Trophoblast cell (in vitro differentiated cells and primary cell): ENCODE results near the gene SMOC2.
"Not testable (repeated sequence)": the region's sequence is repeated elsewhere in the genome, so short reads cannot be mapped to it uniquely, and the experiment has no call there.

Experiments used
- DNase-seq, 2 donors: peaks; one replicate each; pipeline ENCODE4 v3.0.0-alpha.2; 2016
- H2AFZ ChIP-seq: 2 replicates; pipeline ENCODE4 v1.6.1; 2013; ENCODE audit warnings: low read length, moderate library complexity, mild to moderate bottlenecking; ENCODE audit not compliant: insufficient read depth, poor library complexity
- H2AK5ac ChIP-seq: 2 replicates; pipeline ENCODE4 v1.6.1; 2013; ENCODE audit warnings: mild to moderate bottlenecking, low read length
- H2BK120ac ChIP-seq: 2 replicates; pipeline ENCODE4 v1.6.1; 2013; ENCODE audit warnings: low read length, mild to moderate bottlenecking, moderate library complexity; ENCODE audit not compliant: insufficient read depth, poor library complexity
- H2BK12ac ChIP-seq: 2 replicates; pipeline ENCODE4 v1.6.1; 2013; ENCODE audit warnings: mild to moderate bottlenecking, low read length, moderate library complexity
- H2BK5ac ChIP-seq: 2 replicates; pipeline ENCODE4 v1.6.1; 2013; ENCODE audit warnings: low read length, low read depth, moderate library complexity, mild to moderate bottlenecking; ENCODE audit not compliant: poor library complexity
- H3K14ac ChIP-seq: 2 replicates; pipeline ENCODE4 v1.6.1; 2013; ENCODE audit warnings: mild to moderate bottlenecking, low read length
- H3K18ac ChIP-seq: 2 replicates; pipeline ENCODE4 v1.6.1; 2013; ENCODE audit warnings: mild to moderate bottlenecking, low read length
- H3K23ac ChIP-seq: 2 replicates; pipeline ENCODE4 v1.6.1; 2013; ENCODE audit warnings: low read length
- H3K27ac ChIP-seq: 2 replicates; pipeline ENCODE4 v1.5.1; 2013; ENCODE audit warnings: low read depth, mild to moderate bottlenecking, inconsistent platforms, low read length, moderate library complexity
- H3K27me3 ChIP-seq: 2 replicates; pipeline ENCODE4 v1.6.1; 2013; ENCODE audit warnings: inconsistent platforms, mild to moderate bottlenecking, low read length, moderate library complexity; ENCODE audit not compliant: insufficient read depth
- H3K36me3 ChIP-seq, 2 experiments: 1 replicate in 1 of 2; 2 replicates in 1 of 2; pipeline ENCODE4 v1.6.1; 2013; ENCODE audit warnings: low read length in 2 of 2, mild to moderate bottlenecking in 2 of 2, moderate library complexity in 1 of 2; ENCODE audit not compliant: insufficient read depth in 2 of 2, control insufficient read depth in 1 of 2
- H3K4ac ChIP-seq: 2 replicates; pipeline ENCODE4 v1.6.1; 2013; ENCODE audit warnings: low read depth, mild to moderate bottlenecking, low read length, moderate library complexity
- H3K4me1 ChIP-seq, 2 experiments: 1 replicate in 1 of 2; 2 replicates in 1 of 2; pipeline ENCODE4 v1.6.1; 2013; ENCODE audit warnings: low read length in 2 of 2, mild to moderate bottlenecking in 2 of 2, moderate library complexity in 1 of 2; ENCODE audit not compliant: insufficient read depth in 2 of 2, control insufficient read depth in 1 of 2
- H3K4me2 ChIP-seq: 2 replicates; pipeline ENCODE4 v1.6.1; 2013; ENCODE audit warnings: inconsistent platforms, mild to moderate bottlenecking, low read length, moderate library complexity
- H3K4me3 ChIP-seq: 2 replicates; pipeline ENCODE4 v1.5.1; 2013; ENCODE audit warnings: mild to moderate bottlenecking, low read depth, low read length, inconsistent platforms
- H3K79me1 ChIP-seq: one replicate; pipeline ENCODE4 v1.6.1; 2013; ENCODE audit warnings: low read length
- H3K79me2 ChIP-seq: 2 replicates; pipeline ENCODE4 v1.6.1; 2013; ENCODE audit warnings: low read length, mild to moderate bottlenecking; ENCODE audit not compliant: control insufficient read depth, insufficient read depth, poor library complexity
- H3K9ac ChIP-seq: 2 replicates; pipeline ENCODE4 v1.6.1; 2013; ENCODE audit warnings: mild to moderate bottlenecking, low read length
- H3K9me3 ChIP-seq: 2 replicates; pipeline ENCODE4 v1.6.1; 2013; ENCODE audit warnings: low read depth, mild to moderate bottlenecking, control low read depth, inconsistent platforms, low read length; ENCODE audit not compliant: insufficient read depth
- H4K12ac ChIP-seq: 2 replicates; pipeline ENCODE4 v1.6.1; 2013; ENCODE audit warnings: low read depth, mild to moderate bottlenecking, low read length, moderate library complexity
- H4K8ac ChIP-seq: 2 replicates; pipeline ENCODE4 v1.6.1; 2013; ENCODE audit warnings: low read depth, mild to moderate bottlenecking, low read length, moderate library complexity
- H4K91ac ChIP-seq: one replicate; pipeline ENCODE4 v1.6.1; 2013; ENCODE audit warnings: low read depth, mild to moderate bottlenecking, low read length, moderate library complexity
- WGBS: extraction: QIAGEN DNeasy Blood & Tissue Kit; methylation state at CpG from one replicate; pipeline ENCODE4 v1.1.7; 2013; ENCODE audit warnings: missing lambda C conversion rate; ENCODE audit not compliant: insufficient read length, insufficient coverage; ENCODE audit errors: extremely low coverage; 5-methylcytosine and 5-hydroxymethylcytosine counted together

The SMOC2 gene

GRCh38 chr6:168608113-168608400, 167.1 kb downstream of the SMOC2 start:
- H3K4me2 ChIP-seq = no peak overlapping the region
- no peak overlapping the region for H3K27ac ChIP-seq
- no peak overlapping the region for H4K91ac ChIP-seq
- no peak overlapping the region for H3K9ac ChIP-seq
- no peak overlapping the region for H2AK5ac ChIP-seq
- no peak for DNase-seq
- no peak overlapping the region for H3K14ac ChIP-seq
- no peak overlapping the region for H2AFZ ChIP-seq
- H2BK120ac ChIP-seq = no peak overlapping the region
- no peak overlapping the region for H3K4ac ChIP-seq
- no peaks in the 10 kb centered on the region for H3K36me3 ChIP-seq
- H3K4me3 ChIP-seq = no peak overlapping the region
- no peak overlapping the region for H4K8ac ChIP-seq
- no peak overlapping the region for H3K23ac ChIP-seq
- H3K18ac ChIP-seq = no peak overlapping the region
- H2BK12ac ChIP-seq = no peak overlapping the region
- peaks cover 0 to 2% of the 10 kb centered on the region in 2 experiments for H3K4me1 ChIP-seq
- no peaks in the 10 kb centered on the region for H3K79me1 ChIP-seq
- no CpG with 5 or more reads among the region's 11 CpGs for WGBS
- H4K12ac ChIP-seq = no peak overlapping the region
- H3K27me3 ChIP-seq = no peaks in the 10 kb centered on the region
- no peaks in the 10 kb centered on the region for H3K79me2 ChIP-seq
- no peak overlapping the region for H2BK5ac ChIP-seq
- peaks cover 6% of the 10 kb centered on the region for H3K9me3 ChIP-seq

GRCh38 chr6:168609026-168609685, 168.2 kb downstream of the SMOC2 start:
- H3K27ac ChIP-seq = no peak overlapping the region
- no CpG with 5 or more reads among the region's 13 CpGs for WGBS
- no peak overlapping the region for H3K4me2 ChIP-seq

GRCh38 chr6:168609914-168610490, 169.0 kb downstream of the SMOC2 start:
- no peak overlapping the region for H4K8ac ChIP-seq
- WGBS = no CpG with 5 or more reads among the region's 9 CpGs
- peaks cover 6% of the 10 kb centered on the region for H3K9me3 ChIP-seq
- peaks cover 0 to 2% of the 10 kb centered on the region in 2 experiments for H3K4me1 ChIP-seq
- no peak overlapping the region for H2BK12ac ChIP-seq
- no peak overlapping the region for H3K18ac ChIP-seq
- no peak overlapping the region for H3K4ac ChIP-seq
- no peak overlapping the region for H3K14ac ChIP-seq
- H2AFZ ChIP-seq = no peak overlapping the region
- no peaks in the 10 kb centered on the region for H3K27me3 ChIP-seq
- no peaks in the 10 kb centered on the region for H3K79me2 ChIP-seq
- H3K79me1 ChIP-seq = no peaks in the 10 kb centered on the region
- no peak overlapping the region for H2BK120ac ChIP-seq
- no peak overlapping the region for H2BK5ac ChIP-seq
- H4K91ac ChIP-seq = no peak overlapping the region
- no peak overlapping the region for H3K9ac ChIP-seq
- H3K4me2 ChIP-seq = no peak overlapping the region
- H3K4me3 ChIP-seq = no peak overlapping the region
- DNase-seq = peak in 1 of 2 donors; percentile 30
- H3K36me3 ChIP-seq = no peaks in the 10 kb centered on the region
- H4K12ac ChIP-seq = no peak overlapping the region
- no peak overlapping the region for H2AK5ac ChIP-seq
- no peak overlapping the region for H3K27ac ChIP-seq
- H3K23ac ChIP-seq = no peak overlapping the region

More at GRCh38 chr6:168609026-168609685, 168.2 kb downstream of the SMOC2 start:
- no peak overlapping the region for H3K14ac ChIP-seq
- H3K18ac ChIP-seq = no peak overlapping the region
- no peak overlapping the region for H3K23ac ChIP-seq
- no peaks in the 10 kb centered on the region for H3K79me2 ChIP-seq
- H3K79me1 ChIP-seq = no peaks in the 10 kb centered on the region
- H3K9me3 ChIP-seq = peaks cover 5% of the 10 kb centered on the region
- H2BK5ac ChIP-seq = no peak overlapping the region
- H3K4me1 ChIP-seq = peaks cover 0 to 2% of the 10 kb centered on the region in 2 experiments
- no peaks in the 10 kb centered on the region for H3K36me3 ChIP-seq
- no peak overlapping the region for H4K8ac ChIP-seq
- no peak overlapping the region for H4K12ac ChIP-seq
- no peak overlapping the region for H3K4me3 ChIP-seq
- H2AFZ ChIP-seq = no peak overlapping the region
- H2AK5ac ChIP-seq = no peak overlapping the region
- H2BK120ac ChIP-seq = no peak overlapping the region
- H4K91ac ChIP-seq = no peak overlapping the region
- no peaks in the 10 kb centered on the region for H3K27me3 ChIP-seq
- no peak overlapping the region for H3K4ac ChIP-seq
- peak; percentile 85 to 87 for DNase-seq
- no peak overlapping the region for H3K9ac ChIP-seq
- H2BK12ac ChIP-seq = no peak overlapping the region

GRCh38 chr6:168610966-168611365, 170.0 kb downstream of the SMOC2 start:
- H2BK5ac ChIP-seq, DNase-seq, H4K8ac ChIP-seq, H3K27ac ChIP-seq, H3K23ac ChIP-seq, H3K36me3 ChIP-seq, H2BK12ac ChIP-seq, H3K79me2 ChIP-seq, H3K9ac ChIP-seq, H3K14ac ChIP-seq, H3K18ac ChIP-seq, H3K4me3 ChIP-seq, H3K27me3 ChIP-seq, H2AK5ac ChIP-seq, H3K9me3 ChIP-seq, H3K4ac ChIP-seq, H4K12ac ChIP-seq, H3K4me1 ChIP-seq, H2AFZ ChIP-seq, H3K79me1 ChIP-seq, H3K4me2 ChIP-seq, H2BK120ac ChIP-seq, H4K91ac ChIP-seq: not testable (repeated sequence)
- WGBS = no CpG with 5 or more reads among the region's 12 CpGs
